K562 (cell line): ENCODE data around the gene MEF2D.

Experiments
- BRCA1 ChIP-seq, 2 experiments: fragments of 450-650 bp in 1 of 2; sonication (generic) in 1 of 2; formaldehyde crosslinking in 1 of 2; IDR thresholded peaks; 2 replicates each; pipeline versions ENCODE4 v1.5.0 to v1.6.1; 2017 to 2020; ENCODE audit warnings: mild to moderate bottlenecking in 1 of 2, missing genetic modification reagents in 1 of 2
- DACH1 ChIP-seq: fragments of 450-650 bp; IDR thresholded peaks from 2 replicates; pipeline ENCODE4 v1.6.1; 2018; ENCODE audit not compliant: partially characterized antibody
- E2F1 ChIP-seq: sonication (generic); formaldehyde crosslinking; IDR thresholded peaks from 2 replicates; pipeline ENCODE4 v1.8.1; 2023; ENCODE audit warnings: mild to moderate bottlenecking, missing genetic modification reagents, moderate library complexity
- EP300 ChIP-seq: IDR thresholded peaks from 2 replicates; pipeline ENCODE4 v1.6.1; 2012; ENCODE audit warnings: low read length, improper control_type of control experiment
- FOXJ3 ChIP-seq: sonication (generic); formaldehyde crosslinking; IDR thresholded peaks from 2 replicates; pipeline ENCODE4 v1.4.0; 2020; ENCODE audit warnings: mild to moderate bottlenecking, missing genetic modification reagents
- KAT2B ChIP-seq: IDR thresholded peaks from one replicate; pipeline ENCODE4 v1.6.1; 2012; ENCODE audit warnings: low read depth, mild to moderate bottlenecking, control low read depth, inconsistent platforms, low read length, moderate library complexity
- NFIC ChIP-seq: fragments of 450-650 bp; IDR thresholded peaks from 2 replicates; pipeline ENCODE4 v1.6.1; 2017; ENCODE audit warnings: mild to moderate bottlenecking, inconsistent platforms
- SOX6 ChIP-seq: fragments of 450-650 bp; IDR thresholded peaks from 2 replicates; pipeline ENCODE4 v1.6.1; 2014; ENCODE audit warnings: mild to moderate bottlenecking
- WHSC1 ChIP-seq: IDR thresholded peaks from one replicate; pipeline ENCODE4 v1.6.1; 2012; ENCODE audit warnings: low read length, control low read depth, inconsistent platforms
- ZSCAN29 ChIP-seq: fragments of 450-650 bp; IDR thresholded peaks from 2 replicates; pipeline ENCODE4 v1.6.1; 2017
- TF ChIP-seq, protein P1 (sequence below): sonication (generic); formaldehyde crosslinking; IDR thresholded peaks from 2 replicates; pipeline ENCODE4 v1.8.0; 2022; ENCODE audit warnings: mild to moderate bottlenecking, missing genetic modification reagents
- TF ChIP-seq, protein P2 (sequence below): fragments of 250-450 bp; sonication (Bioruptor Pico); IDR thresholded peaks from 2 replicates; pipeline ENCODE4 v1.5.0; 2021; ENCODE audit warnings: mild to moderate bottlenecking, borderline replicate concordance
- TF ChIP-seq, protein P3 (sequence below): fragments of 250-450 bp; sonication (Bioruptor Pico); IDR thresholded peaks from 2 replicates; pipeline ENCODE4 v1.5.0; 2022; ENCODE audit warnings: mild to moderate bottlenecking

GRCh38 chr1:156505679-156506298 lies 5.2 kb upstream of the MEF2D start:
- TF ChIP-seq DACH1 (no peak), WHSC1 (no peak), BRCA1 (IDR thresholded peaks at IDR 0.05) (no peak), BRCA1 (CRISPR knock-in tag; IDR thresholded peaks at IDR 0.05) (no peak), KAT2B (no peak), ZSCAN29 (no peak), NFIC (no peak), FOXJ3 (CRISPR knock-in tag) (no peak), EP300 (no peak), SOX6 (no peak), E2F1 (CRISPR knock-in tag) (no peak; the same call in 1 of the 2 replicates)
- TF ChIP-seq, protein P1, sequence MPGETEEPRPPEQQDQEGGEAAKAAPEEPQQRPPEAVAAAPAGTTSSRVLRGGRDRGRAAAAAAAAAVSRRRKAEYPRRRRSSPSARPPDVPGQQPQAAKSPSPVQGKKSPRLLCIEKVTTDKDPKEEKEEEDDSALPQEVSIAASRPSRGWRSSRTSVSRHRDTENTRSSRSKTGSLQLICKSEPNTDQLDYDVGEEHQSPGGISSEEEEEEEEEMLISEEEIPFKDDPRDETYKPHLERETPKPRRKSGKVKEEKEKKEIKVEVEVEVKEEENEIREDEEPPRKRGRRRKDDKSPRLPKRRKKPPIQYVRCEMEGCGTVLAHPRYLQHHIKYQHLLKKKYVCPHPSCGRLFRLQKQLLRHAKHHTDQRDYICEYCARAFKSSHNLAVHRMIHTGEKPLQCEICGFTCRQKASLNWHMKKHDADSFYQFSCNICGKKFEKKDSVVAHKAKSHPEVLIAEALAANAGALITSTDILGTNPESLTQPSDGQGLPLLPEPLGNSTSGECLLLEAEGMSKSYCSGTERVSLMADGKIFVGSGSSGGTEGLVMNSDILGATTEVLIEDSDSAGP (CRISPR knock-in tag), result no peak
- TF ChIP-seq, protein P2, sequence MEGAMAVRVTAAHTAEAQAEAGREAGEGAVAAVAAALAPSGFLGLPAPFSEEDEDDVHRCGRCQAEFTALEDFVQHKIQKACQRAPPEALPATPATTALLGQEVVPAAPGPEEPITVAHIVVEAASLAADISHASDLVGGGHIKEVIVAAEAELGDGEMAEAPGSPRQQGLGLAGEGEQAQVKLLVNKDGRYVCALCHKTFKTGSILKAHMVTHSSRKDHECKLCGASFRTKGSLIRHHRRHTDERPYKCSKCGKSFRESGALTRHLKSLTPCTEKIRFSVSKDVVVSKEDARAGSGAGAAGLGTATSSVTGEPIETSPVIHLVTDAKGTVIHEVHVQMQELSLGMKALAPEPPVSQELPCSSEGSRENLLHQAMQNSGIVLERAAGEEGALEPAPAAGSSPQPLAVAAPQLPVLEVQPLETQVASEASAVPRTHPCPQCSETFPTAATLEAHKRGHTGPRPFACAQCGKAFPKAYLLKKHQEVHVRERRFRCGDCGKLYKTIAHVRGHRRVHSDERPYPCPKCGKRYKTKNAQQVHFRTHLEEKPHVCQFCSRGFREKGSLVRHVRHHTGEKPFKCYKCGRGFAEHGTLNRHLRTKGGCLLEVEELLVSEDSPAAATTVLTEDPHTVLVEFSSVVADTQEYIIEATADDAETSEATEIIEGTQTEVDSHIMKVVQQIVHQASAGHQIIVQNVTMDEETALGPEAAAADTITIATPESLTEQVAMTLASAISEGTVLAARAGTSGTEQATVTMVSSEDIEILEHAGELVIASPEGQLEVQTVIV (CRISPR knock-in tag), result no peak
- TF ChIP-seq, protein P3, sequence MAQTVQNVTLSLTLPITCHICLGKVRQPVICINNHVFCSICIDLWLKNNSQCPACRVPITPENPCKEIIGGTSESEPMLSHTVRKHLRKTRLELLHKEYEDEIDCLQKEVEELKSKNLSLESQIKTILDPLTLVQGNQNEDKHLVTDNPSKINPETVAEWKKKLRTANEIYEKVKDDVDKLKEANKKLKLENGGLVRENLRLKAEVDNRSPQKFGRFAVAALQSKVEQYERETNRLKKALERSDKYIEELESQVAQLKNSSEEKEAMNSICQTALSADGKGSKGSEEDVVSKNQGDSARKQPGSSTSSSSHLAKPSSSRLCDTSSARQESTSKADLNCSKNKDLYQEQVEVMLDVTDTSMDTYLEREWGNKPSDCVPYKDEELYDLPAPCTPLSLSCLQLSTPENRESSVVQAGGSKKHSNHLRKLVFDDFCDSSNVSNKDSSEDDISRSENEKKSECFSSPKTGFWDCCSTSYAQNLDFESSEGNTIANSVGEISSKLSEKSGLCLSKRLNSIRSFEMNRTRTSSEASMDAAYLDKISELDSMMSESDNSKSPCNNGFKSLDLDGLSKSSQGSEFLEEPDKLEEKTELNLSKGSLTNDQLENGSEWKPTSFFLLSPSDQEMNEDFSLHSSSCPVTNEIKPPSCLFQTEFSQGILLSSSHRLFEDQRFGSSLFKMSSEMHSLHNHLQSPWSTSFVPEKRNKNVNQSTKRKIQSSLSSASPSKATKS (CRISPR knock-in tag), result no peak
